CD4-positive, alpha-beta T cell treated with Interleukin-4 for 1 hour (primary cell): ENCODE data around the gene LONP2.
"Not testable (repeated sequence)": the region's sequence is repeated elsewhere in the genome, so short reads cannot be mapped to it uniquely, and the experiment has no call there.

ENCODE experiments used
- DNase-seq, 2 donors: peaks; one replicate each; pipeline ENCODE4 v3.0.0-alpha.2; 2020 to 2022

Gene LONP2

DNA sequence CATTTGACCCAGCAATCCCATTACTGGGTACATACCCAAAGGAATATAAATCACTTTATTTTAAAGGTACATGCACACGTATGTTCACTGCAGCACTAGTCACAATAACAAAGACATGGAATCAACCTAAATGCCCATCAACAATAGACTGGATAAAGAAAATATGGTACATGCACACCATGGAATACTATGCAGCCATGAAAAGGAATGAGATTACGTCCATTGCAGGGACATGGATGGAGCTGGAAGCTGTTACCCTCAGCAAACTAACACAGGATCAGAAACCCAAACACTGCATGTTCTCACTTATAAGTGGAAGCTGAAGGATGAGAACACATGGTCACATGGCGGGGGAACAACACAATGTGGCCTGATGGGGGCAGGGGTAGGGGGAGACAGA lies 4.0 kb upstream of the LONP2 start:
- DNase-seq: not testable (repeated sequence)

DNA sequence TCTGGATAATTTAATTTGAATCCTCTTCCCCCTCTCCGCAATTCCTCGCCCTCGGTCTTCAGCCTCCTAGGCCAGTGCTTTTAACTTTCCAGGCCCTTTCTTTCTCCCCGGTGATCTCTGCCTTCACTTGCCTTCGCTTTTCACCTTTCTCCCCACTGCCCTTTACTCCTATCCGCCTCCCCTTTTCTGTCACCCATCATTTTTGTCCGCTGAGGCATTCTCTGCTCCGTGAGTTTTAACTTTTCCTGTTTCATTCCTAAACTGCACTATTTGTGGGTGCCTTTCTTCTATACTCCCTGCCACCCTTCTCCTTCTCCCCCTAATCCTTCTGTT lies 729 bp downstream of the LONP2 start:
- no peak for DNase-seq

DNA sequence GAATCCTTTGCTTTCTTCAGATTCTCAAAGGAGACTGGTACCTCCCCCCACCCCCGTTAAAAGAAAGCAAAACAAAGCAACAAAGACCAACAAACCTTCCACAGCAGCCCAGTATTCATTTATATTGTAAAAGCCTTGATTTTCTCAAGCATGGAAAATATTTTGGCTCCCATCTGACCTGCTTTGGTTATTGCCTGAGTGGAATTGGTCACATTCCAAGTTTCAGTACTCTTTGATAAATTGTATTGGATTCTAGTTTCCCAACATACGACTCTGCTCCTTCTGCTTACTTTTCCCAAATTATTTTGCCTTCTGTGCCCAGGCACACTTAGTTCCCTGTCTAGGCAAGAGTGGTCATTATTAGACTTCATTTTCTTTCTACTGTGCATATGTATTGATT lies 2.0 kb downstream of the LONP2 start:
- no peak for DNase-seq

DNA sequence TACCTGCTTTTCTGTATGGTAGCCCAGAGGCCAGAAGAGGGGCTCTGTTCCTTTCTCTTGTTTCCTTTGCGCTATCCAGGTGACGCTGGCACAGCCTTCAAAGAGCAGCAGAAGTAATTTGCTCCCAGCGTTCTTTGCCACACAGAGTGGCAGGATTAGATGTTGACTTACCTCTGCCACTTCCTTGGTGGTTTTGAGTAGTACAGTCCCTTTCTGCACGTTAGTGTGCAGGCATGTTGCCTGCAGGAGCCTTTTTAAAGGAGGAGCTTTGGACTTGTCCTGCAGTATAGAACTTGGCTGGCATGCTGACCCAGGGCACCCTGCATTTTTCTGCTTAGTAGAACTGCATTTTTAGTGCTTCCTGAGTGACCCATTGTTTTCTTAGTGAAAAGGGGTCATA lies 3.2 kb downstream of the LONP2 start, which contains the start of gene ABCC11:
Gene ABCC11 (minus strand): TSS at position 229 of the 400 bp plus-strand sequence. CDS start 15,618 bp downstream, outside the sequence.
- no peak for DNase-seq

DNA sequence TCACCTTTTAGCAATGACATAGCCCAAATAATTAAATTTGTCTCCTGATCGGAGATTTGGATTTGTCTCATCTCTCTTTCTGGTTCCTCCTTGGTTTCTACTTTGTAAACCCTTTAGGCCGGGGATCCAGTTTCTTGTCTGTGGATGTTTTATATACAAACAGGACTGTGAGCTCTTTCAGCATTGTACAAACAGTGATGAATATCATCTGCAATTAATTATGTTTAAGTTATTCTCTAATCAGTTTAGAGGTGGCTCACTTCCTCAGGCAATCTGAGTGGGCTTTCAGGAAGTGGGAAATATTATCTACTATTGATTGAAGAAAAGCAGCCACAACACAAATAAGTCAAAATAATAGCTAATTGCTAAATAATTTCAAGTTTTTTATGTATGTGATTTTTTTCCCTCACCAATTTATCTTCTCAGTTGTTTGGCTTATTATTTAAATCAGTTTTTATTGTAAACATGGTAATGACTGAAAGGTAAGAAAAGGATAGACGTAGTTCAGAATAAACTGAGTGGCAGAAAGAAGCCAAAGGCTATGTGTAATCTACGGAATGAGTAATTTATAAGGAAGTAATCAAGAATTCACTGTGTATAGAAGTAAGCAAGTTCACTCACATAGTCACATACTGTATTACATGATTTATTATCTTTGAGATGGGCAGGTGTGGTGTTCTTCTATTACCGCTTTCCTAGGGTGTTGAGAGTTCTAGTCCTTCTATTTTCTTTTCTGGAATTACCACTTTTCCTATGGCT lies 6.6 kb downstream of the LONP2 start:
- DNase-seq: no peak

DNA sequence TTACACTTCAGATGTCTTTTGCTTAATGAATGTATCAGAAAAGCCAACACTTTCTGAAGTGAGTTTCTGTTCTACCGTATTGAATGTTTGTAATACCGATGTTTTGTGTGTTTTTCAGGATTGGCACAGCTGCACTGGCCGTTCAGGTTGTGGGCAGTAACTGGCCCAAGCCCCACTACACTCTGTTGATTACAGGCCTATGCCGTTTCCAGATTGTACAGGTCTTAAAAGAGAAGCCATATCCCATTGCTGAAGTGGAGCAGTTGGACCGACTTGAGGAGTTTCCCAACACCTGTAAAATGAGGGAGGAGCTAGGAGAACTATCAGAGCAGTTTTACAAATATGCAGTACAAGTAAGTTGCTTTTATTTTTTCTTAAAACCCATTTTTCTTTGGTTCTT lies 7.9 kb downstream of the LONP2 start:
- no peak for DNase-seq

DNA sequence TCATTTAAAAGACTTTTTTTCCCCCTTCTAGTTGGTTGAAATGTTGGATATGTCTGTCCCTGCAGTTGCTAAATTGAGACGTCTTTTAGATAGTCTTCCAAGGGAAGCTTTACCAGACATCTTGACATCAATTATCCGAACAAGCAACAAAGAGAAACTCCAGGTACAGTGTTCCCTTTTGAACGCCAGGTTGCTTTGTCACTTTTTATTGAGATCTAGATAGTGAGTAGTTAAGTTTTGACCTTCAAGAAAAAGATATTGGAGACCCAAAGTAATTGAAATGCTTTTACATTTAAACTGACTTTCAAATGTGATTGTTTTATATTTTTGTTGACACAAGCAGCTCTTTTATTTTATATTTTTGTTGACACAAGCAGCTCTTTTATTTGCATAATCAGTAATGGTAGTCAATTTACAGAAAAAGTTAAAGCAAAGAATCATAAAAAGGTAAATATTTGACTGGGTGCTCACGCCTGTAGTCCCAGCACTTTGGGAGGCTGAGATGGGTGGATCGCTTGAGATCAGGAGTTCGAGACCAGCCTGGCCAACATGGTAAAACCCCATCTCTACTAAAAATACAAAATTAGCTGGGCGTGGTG lies 12.6 kb downstream of the LONP2 start:
- DNase-seq: no peak

DNA sequence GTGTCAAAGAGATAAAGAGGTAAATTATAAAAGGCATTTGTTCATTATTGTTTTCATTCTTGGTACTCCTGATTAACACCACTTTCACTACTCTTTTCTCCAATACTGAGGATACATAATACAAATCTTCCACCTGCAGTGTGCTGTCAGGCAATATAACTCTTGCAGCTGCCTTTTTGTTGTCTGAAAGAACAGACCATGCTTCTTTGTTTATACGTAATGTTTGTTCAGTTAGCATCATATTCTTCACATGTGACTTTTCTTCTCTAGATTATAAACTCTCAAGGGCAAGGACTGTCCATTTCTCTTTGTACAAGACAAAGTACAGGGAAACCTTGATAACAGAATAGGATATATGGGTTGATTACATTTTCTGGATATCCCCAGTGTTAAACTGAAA lies 17.5 kb downstream of the LONP2 start:
- no peak for DNase-seq

DNA sequence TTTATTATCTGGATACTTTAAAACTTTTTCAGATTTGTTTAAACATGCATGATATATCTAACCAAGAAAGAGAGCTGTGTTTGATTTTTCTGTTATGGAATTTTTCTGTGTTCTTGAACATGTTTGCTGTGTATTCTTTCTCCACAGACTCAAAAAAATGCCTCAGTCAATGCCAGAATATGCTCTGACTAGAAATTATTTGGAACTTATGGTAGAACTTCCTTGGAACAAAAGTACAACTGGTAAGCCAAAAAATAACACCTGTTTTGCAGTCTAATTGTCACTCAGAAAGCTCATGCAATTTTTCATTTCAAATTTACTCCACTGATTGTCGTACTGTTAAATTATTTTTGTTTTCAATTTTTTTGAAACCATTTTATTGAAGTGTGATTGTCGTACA lies 18.5 kb downstream of the LONP2 start:
- no peak for DNase-seq

DNA sequence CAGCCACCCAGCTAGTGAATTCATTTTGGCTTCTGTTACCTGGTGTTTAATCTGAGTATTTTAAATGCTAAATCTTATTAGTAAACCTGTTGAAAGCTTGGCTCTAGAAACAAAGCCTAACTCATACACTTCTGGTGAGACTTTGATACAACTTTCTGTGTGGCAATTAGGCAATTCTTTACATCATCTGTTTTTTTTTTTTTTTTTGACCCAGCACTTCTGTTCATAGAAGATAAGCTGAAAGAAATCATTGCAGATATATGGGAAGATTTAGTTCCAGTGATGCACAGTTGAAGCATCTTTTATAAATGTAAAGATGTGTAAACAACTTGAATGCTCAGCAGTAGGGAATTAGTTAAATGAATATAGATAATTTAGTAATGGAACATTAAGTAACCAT lies 24.9 kb downstream of the LONP2 start:
- DNase-seq: no peak

DNA sequence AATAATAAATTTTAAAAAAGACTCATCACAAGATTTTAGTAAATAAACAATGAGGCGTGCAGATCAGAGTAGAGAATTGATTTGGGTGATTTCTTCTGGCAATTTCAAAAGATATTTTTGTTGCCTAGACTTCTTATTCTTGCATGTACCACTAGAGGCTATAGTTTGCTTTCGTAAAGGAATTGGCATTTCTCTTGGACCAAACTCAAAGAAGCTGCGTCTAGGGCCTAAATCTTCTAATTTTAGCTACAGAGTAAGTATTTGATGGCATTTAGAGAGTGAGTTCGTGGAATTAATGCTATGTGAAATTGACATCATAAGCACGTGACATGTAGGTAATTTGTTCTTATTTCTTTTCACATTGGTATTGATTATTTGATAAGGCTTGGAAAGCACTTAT lies 27.6 kb downstream of the LONP2 start:
- no peak for DNase-seq

DNA sequence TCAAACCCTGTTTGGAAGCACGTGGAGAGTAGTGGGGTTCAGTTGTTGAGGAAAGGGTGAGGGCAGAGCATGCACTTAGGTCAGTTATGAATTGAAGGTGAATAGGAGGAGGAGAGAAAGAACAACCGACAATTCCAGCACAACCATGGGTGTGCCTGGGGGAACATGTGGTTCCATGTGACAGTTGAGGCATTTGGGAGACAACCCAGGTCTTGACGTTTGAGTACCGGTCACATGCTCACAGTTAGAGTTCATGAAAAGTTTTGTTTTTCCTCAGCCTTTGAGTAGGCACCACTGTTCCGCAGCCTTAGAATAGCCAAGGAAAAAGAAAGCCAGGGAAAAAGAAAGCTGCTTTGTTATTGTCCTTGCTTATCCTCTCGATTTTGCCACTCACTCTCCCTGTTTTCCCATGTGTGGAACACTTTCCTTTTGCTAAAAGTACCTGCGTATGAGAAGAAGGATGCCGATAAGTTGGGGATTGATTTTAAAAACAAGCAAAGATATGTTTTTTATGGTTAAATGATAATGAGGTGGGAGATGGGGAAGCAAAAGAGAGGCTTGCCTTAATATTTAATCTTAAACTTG lies 28.8 kb downstream of the LONP2 start:
- no peak for DNase-seq

DNA sequence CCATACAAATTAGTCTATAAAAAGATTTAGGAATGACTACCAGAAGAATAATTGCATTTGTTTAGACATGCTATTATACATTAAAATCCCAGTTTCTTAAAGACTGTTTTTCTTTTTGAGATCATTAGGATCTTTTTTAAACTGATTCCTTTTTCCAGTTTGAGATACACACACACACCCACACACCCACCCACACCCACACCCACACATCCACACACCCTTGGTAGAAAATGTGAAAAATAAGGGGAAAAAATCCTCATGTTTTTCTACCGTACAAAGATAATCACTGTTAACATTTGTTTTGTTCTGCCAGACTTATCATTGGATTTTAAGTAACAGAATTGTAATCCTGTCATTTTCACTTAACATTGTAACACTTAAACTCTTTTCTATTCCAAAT lies 30.4 kb downstream of the LONP2 start:
- DNase-seq: no peak

DNA sequence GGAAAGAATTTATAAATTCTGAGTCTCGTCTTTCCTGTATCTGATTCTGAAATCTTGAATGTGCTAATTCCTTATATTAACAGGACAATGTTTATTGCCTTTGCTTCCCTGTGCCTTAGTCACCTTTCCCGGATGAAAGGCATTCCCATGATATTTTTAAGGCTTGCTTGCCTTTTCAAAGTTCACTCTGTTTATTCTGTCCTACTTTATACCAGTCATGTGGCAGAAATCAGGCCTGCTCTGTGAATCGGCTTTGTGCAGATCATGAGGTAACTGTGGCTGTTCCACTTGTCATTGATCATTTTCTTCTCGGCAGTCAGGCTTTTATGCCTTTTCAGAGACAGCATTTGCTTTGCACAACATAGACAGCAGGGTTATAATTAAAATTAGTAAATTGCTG lies 32.0 kb downstream of the LONP2 start:
- DNase-seq: no peak

DNA sequence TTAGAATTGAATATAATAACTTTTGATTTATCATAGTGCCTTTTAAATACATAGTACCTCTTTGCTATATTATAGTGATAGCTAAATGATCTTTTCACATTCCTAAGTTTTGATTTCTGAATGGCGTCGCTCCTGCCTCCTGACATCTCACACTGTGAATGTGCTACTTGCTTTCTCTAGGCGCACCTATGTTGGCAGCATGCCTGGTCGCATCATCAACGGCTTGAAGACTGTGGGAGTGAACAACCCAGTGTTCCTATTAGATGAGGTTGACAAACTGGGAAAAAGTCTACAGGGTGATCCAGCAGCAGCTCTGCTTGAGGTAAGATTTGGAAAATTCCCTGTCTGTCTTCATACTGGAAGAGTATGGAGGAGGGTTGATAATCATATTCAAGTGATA lies 33.1 kb downstream of the LONP2 start:
- no peak for DNase-seq

DNA sequence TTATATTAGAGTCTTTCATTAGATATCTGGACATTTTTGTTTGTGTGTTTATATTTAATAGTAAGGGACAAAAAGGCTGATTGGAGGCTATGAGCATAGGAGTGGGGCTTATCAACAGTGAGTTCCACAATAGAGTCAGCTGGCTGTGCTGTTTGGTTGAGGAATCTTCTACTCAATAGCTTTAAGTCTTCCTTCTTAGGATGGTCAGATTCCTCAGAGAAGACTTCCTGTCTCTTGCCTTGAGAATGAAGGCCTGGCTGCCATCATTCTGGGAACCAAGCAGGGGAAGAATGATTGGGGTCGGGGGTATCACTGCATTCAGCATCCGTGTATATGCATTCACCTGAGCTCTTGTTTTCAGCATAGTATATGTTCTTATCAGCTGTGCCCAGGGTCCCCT lies 35.1 kb downstream of the LONP2 start:
- DNase-seq: no peak

DNA sequence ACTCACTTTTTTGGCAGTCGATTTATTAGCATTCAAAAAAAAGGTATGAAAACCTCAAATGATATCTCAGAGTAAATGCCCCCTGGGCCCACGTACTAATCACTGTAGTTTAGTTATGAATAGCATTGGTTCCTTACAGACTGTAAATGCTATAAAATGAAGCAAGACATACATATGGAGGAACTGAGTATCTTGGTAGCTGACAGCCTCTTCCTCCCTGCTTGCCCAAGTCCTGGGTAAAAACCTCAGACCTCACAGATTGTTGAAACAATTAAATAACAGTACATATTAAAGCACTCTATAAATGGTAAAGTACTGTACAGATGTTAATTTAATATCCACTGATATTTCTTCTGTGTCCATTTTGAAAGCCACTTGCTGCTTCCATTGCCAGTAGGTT lies 36.4 kb downstream of the LONP2 start:
- DNase-seq: no peak

DNA sequence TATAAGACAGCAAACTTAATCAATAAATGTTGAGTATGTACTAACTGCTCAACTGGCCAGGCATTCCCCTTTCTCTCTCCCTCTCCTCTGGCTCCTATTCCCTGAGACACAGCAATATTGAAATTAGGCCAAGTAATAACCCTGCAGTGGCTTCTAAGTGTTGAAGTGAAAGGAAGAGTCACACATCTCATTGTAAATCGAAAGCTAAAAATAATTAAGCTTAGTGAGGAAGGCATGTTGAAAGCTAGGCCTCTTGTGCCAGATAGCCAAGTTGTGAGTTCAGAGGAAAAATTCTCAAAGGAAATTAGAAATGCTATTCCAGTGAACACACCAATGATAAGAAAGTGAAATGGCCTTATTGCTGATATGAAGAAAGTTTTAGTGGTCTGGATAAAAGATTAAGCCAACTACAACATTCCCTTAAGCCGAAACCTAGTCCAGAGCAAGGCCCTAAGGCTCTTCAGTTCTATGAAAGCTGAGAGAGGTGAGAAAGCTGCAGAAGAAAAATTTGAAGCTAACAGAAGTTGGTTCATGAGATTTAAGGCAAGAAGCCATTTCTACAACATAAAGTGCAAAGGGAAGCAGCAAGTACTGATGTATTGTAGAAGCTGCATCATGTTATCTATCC lies 38.6 kb downstream of the LONP2 start:
- DNase-seq: no peak

DNA sequence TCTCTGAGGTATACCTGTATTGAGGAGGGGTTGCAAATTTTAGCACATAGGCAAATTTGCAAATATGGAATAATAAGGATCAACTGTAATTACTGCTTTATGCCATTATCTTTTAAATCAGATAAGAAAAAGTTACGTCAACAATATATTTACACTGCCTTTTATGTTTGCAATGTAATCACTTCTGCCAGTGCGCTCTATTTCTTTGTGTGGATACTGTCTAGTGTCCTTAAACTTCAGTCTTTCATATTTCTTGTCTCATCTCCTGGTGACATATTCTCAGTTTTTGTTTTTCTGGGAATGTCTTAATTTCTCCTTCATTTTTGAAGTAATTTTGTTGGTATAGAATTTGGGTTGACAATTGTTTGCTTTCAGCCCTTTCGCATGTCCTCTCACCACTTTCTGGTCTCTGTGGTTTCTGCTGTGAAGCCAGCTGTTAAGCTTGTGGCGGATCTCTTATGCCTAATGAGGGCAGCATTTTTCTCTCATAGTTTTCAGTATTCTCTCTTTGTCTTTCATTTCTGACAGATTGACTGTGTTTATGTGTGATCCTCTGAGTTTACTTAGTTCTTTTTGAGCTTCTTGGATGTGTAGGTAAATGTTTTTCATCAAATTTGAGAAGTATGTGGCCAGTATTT lies 40.8 kb downstream of the LONP2 start:
- DNase-seq: peak in 1 of 2 donors; percentile 6

DNA sequence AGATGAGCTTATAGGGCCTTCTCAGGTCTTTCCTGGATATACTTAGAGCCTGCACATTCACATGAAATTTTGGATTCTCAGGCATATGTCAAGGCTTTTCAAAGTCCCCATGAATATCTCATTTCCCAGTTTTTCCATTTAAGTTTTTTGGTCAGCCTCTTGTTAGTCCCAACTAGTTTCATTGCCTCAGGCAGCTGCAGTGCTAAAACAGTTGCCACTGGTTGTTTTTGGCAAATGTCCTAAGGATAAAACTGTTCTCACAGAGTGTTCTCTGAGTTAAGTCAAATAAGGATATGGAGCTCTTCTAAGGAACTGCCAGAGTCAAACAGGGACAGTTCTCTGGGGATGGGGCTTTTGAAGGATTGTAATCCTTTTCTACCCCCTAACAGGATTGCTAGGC lies 43.1 kb downstream of the LONP2 start:
- DNase-seq: no peak

DNA sequence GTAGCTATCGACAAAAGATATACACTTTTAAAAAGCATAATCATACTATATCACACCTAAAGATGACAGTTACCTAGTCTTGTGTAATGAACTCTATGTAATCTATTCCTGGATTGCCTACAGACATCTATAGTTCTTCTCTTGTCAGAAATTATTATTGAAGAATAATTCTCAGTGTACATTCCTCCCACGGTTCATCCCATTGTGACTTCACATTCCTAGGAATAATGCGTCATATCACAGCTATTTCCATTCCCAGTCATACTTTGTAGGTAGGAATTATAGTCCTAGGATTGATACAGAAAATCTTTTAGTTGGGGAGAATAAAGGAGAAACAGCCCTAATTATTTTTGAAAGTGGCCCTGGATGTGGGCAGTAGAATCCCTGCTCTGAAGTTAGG lies 47.2 kb downstream of the LONP2 start:
- DNase-seq: no peak

DNA sequence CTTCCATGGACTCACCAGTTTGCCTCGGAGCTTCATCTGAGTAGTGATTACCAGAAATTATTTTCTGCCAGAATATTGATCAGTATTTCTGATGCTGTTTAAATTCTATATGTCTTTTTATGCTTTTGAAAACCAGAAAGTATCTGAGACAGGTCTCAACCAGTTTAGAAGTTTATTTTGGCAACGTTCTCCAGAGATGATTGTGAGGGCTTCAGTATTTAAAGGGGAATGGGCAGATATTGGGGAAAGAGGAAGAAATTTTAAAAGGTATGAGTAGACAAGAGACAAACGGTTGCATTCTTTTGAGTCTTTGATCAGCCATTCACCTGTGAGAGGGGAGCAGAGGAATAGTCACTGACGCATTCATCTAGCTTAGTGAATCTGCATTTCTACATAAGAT lies 47.7 kb downstream of the LONP2 start:
- no peak for DNase-seq

DNA sequence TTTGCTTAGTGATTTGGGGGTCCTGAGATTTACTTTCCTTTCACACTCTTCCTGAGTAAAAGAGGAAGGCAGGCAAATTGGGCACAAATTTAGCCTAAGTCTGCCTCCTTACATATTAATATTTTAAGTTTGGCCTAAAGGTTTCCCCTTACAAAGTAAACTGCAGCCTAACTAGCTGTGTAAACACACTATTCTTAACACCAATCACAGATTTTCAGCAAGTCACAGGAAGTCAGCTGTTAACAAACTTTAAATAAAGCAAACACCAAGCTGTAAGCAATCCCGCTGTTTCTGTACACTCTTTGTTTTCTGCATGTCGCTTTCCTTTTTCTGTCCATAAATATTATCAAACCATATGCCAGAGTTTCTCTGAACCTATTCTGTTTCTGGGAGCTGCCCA lies 48.4 kb downstream of the LONP2 start:
- no peak for DNase-seq

DNA sequence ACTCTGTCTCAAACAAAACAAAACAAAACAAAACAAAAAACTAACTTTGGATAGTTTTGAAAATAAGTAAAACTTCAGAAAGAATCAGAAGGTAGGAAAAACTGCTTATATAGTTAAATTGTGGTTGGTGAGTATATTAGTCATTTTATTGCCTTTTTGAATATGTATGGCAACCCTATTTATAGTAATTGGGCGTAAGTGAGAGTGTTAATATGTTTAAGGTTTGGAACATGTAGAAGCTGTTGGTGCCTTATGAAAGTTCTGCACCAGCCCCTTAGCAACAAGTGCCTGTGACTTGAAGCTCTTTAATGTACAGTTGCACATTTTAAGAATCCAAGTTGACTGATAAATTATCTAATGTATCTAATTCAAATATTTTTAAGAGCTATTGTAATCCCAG lies 50.6 kb downstream of the LONP2 start:
- DNase-seq: no peak
